Liver (tissue), 9 donors: ENCODE results near the gene TMED3. TPM values are rescaled to one million over a fixed set of nuclear protein-coding genes. Genes with fewer than 3 reads are reported as not detected.

ENCODE experiments used
- DNase-seq: peaks from one replicate; pipeline ENCODE4 v3.0.0-alpha.2; 2017; ENCODE audit warnings: low spot score
- H3K27ac ChIP-seq, 2 donors: one replicate each; pipeline ENCODE4 v1.7.0; 2013; ENCODE audit warnings: inconsistent platforms in 2 of 2, low read length in 2 of 2, control low read depth in 1 of 2, low read depth in 1 of 2, mild to moderate bottlenecking in 1 of 2
- H3K27me3 ChIP-seq, 4 donors: one replicate each; pipeline versions ENCODE4 v1.6.1 to v1.7.0; 2013; ENCODE audit warnings: low read length in 3 of 4, inconsistent platforms in 1 of 4, mild to moderate bottlenecking in 1 of 4, moderate library complexity in 1 of 4; ENCODE audit not compliant: control insufficient read depth in 4 of 4, insufficient read depth in 4 of 4
- H3K36me3 ChIP-seq, 4 donors: one replicate each; pipeline versions ENCODE4 v1.6.1 to v1.7.0; 2013; ENCODE audit warnings: low read length in 3 of 4, mild to moderate bottlenecking in 3 of 4, low read depth in 1 of 4, moderate library complexity in 1 of 4; ENCODE audit not compliant: control insufficient read depth in 4 of 4, insufficient read depth in 3 of 4
- H3K4me1 ChIP-seq, 4 donors: one replicate each; pipeline versions ENCODE4 v1.6.1 to v1.7.0; 2013; ENCODE audit warnings: low read length in 3 of 4, mild to moderate bottlenecking in 3 of 4, moderate library complexity in 1 of 4; ENCODE audit not compliant: control insufficient read depth in 4 of 4, insufficient read depth in 4 of 4
- H3K4me3 ChIP-seq, 3 donors: one replicate each; pipeline versions ENCODE4 v1.6.1 to v1.7.0; 2013; ENCODE audit warnings: low read length in 3 of 3, control low read depth in 1 of 3, low read depth in 1 of 3, mild to moderate bottlenecking in 1 of 3
- H3K9ac ChIP-seq, 2 donors: one replicate each; pipeline ENCODE4 v1.7.0; 2013; ENCODE audit warnings: low read length in 2 of 2, mild to moderate bottlenecking in 2 of 2, moderate library complexity in 2 of 2, control low read depth in 1 of 2, low read depth in 1 of 2
- H3K9me3 ChIP-seq, 4 donors: one replicate each; pipeline versions ENCODE4 v1.6.1 to v1.7.0; 2013; ENCODE audit warnings: low read length in 3 of 4; ENCODE audit not compliant: control insufficient read depth in 4 of 4
- CTCF ChIP-seq: fragments of 150-350 bp; IDR thresholded peaks from 2 replicates; pipeline ENCODE4 v1.5.1; 2017; ENCODE audit warnings: improper control_type of control experiment, low read depth, low read length; ENCODE audit not compliant: missing input control
- EGR1 ChIP-seq, 2 donors: IDR thresholded peaks; 2 replicates each; pipeline ENCODE4 v1.6.1; 2016 to 2018; ENCODE audit warnings: antibody characterized with exemption in 2 of 2, low read depth in 2 of 2
- FOXA1 ChIP-seq: IDR thresholded peaks from 2 replicates; pipeline ENCODE4 v1.6.1; 2016; ENCODE audit warnings: antibody characterized with exemption
- FOXA2 ChIP-seq: IDR thresholded peaks from 2 replicates; pipeline ENCODE4 v1.6.1; 2016; ENCODE audit warnings: antibody characterized with exemption
- GABPA ChIP-seq, 2 donors: IDR thresholded peaks in 1 of 2; conservative IDR thresholded peaks in 1 of 2; 2 replicates each; pipeline ENCODE4 v1.6.1; 2016; ENCODE audit warnings: antibody characterized with exemption in 2 of 2, mild to moderate bottlenecking in 1 of 2, moderate library complexity in 1 of 2
- HNF4A ChIP-seq, 2 donors: conservative IDR thresholded peaks; 2 replicates each; pipeline ENCODE4 v1.6.1; 2016; ENCODE audit warnings: antibody characterized with exemption in 2 of 2, mild to moderate bottlenecking in 2 of 2
- HNF4G ChIP-seq: IDR thresholded peaks from 2 replicates; pipeline ENCODE4 v1.6.1; 2016; ENCODE audit warnings: antibody characterized with exemption
- JUND ChIP-seq, 2 donors: IDR thresholded peaks; 2 replicates each; pipeline ENCODE4 v1.6.1; 2016; ENCODE audit warnings: antibody characterized with exemption in 2 of 2
- RAD21 ChIP-seq, 2 donors: IDR thresholded peaks; 2 replicates each; pipeline ENCODE4 v1.6.1; 2016; ENCODE audit warnings: antibody characterized with exemption in 2 of 2, mild to moderate bottlenecking in 2 of 2
- RXRA ChIP-seq, 2 donors: IDR thresholded peaks; 2 replicates each; pipeline ENCODE4 v1.6.1; 2017 to 2018; ENCODE audit warnings: antibody characterized with exemption in 2 of 2, mild to moderate bottlenecking in 1 of 2
- SP1 ChIP-seq: IDR thresholded peaks from 2 replicates; pipeline ENCODE4 v1.6.1; 2018; ENCODE audit warnings: antibody characterized with exemption, mild to moderate bottlenecking
- TAF1 ChIP-seq: conservative IDR thresholded peaks from 2 replicates; pipeline ENCODE4 v1.6.1; 2016; ENCODE audit warnings: antibody characterized with exemption, mild to moderate bottlenecking
- YY1 ChIP-seq: IDR thresholded peaks from 2 replicates; pipeline ENCODE4 v1.6.1; 2016; ENCODE audit warnings: antibody characterized with exemption, mild to moderate bottlenecking
- WGBS: extraction: QIAGEN DNeasy Blood & Tissue Kit; methylation state at CpG from one replicate; pipeline ENCODE4 v1.1.7; 2013; 5-methylcytosine and 5-hydroxymethylcytosine counted together
- polyA plus RNA-seq, 2 donors: library from polyadenylated mRNA; stranded (reverse) in 1 of 2; unstranded in 1 of 2; fragments of 200-250 nt in 1 of 2; fragments of >200 nt in 1 of 2; fragmentation: Nextera tagmentation in 1 of 2; extraction: Ambion mirVana in 1 of 2; gene quantifications; one replicate each; pipeline versions ENCODE4 v1.2.1 to v1.2.3, GENCODE V29; 2013 to 2015
- total RNA-seq, 2 donors: library from RNA; depleted of rRNA; stranded (reverse); fragments of >200 nt; gene quantifications; one replicate each; pipeline ENCODE4 v1.2.3, GENCODE V29; 2014
- TF ChIP-seq, protein P1 (sequence below): IDR thresholded peaks from 2 replicates; pipeline ENCODE4 v1.6.1; 2016; ENCODE audit warnings: antibody characterized with exemption
- TF ChIP-seq, protein P2 (sequence below): IDR thresholded peaks from 2 replicates; pipeline ENCODE4 v1.6.1; 2016; ENCODE audit warnings: antibody characterized with exemption, mild to moderate bottlenecking
- TF ChIP-seq, protein P3 (sequence below): IDR thresholded peaks from 2 replicates; pipeline ENCODE4 v1.6.1; 2016; ENCODE audit warnings: antibody characterized with exemption
- TF ChIP-seq, protein P4 (sequence below): IDR thresholded peaks from 2 replicates; pipeline ENCODE4 v1.6.1; 2016; ENCODE audit warnings: antibody characterized with exemption
- donor health status: healthy.
- donor health status: healthy.
- donor health status: healthy.
- donor health status: healthy.
- donor health status: healthy.

TMED3 gene
- total and polyA plus RNA-seq, 4 donors: 11.0 to 28.1 (median 14.0) TPM

DNA sequence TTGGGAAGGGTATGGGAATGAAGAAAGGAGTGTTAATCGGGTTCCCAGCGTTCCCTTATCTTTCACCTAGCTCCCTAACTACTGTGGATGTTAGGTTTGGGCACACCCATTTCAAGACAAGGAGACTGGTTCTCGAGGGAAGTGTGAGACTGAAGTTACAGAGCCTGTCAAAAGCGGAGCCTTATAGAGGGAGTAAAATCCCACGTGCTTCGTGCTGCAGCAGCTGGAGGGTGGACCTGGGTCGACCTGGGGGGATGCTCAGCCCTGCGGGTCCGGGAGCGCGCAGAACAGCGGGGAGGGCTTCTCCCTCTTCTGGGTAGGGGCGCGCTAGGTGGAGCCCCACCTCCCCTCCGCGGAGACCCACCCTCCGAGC is 314 bp upstream of the TMED3 start:
- peaks cover 0 to 11% (median 4%) of the 10 kb centered on the region in 4 donors for H3K36me3 ChIP-seq
- peaks cover 0 to 5% (median under 1%) of the 10 kb centered on the region in 4 donors for H3K27me3 ChIP-seq
- TF ChIP-seq GABPA (IDR thresholded peaks at IDR 0.05 in 1 of 2, conservative IDR thresholded peaks at IDR 0.05 in 1 of 2) (no peak), TAF1 (no peak), YY1 (no peak), HNF4G (no peak), RXRA (IDR thresholded peaks at IDR 0.05) (no peak), RAD21 (IDR thresholded peaks at IDR 0.05) (no peak), EGR1 (IDR thresholded peaks at IDR 0.05; ENCODE audit: low read depth in 2 of 2) (no peak), FOXA1 (no peak), SP1 (no peak)
- TF ChIP-seq, protein P1, sequence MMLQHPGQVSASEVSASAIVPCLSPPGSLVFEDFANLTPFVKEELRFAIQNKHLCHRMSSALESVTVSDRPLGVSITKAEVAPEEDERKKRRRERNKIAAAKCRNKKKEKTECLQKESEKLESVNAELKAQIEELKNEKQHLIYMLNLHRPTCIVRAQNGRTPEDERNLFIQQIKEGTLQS: no peak
- TF ChIP-seq, protein P2, sequence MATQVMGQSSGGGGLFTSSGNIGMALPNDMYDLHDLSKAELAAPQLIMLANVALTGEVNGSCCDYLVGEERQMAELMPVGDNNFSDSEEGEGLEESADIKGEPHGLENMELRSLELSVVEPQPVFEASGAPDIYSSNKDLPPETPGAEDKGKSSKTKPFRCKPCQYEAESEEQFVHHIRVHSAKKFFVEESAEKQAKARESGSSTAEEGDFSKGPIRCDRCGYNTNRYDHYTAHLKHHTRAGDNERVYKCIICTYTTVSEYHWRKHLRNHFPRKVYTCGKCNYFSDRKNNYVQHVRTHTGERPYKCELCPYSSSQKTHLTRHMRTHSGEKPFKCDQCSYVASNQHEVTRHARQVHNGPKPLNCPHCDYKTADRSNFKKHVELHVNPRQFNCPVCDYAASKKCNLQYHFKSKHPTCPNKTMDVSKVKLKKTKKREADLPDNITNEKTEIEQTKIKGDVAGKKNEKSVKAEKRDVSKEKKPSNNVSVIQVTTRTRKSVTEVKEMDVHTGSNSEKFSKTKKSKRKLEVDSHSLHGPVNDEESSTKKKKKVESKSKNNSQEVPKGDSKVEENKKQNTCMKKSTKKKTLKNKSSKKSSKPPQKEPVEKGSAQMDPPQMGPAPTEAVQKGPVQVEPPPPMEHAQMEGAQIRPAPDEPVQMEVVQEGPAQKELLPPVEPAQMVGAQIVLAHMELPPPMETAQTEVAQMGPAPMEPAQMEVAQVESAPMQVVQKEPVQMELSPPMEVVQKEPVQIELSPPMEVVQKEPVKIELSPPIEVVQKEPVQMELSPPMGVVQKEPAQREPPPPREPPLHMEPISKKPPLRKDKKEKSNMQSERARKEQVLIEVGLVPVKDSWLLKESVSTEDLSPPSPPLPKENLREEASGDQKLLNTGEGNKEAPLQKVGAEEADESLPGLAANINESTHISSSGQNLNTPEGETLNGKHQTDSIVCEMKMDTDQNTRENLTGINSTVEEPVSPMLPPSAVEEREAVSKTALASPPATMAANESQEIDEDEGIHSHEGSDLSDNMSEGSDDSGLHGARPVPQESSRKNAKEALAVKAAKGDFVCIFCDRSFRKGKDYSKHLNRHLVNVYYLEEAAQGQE: no peak
- H3K4me3 ChIP-seq: peak overlapping the region in 1 of 3 donors; percentile 69
- H3K4me1 ChIP-seq: peaks cover 0 to 16% (median 6%) of the 10 kb centered on the region in 4 donors
- DNase-seq: no peak
- WGBS: 3% methylated on average over 17 of the region's 17 CpGs
- H3K27ac ChIP-seq: no peak overlapping the region
- H3K9ac ChIP-seq: no peak overlapping the region
- no peaks in the 10 kb centered on the region for H3K9me3 ChIP-seq

GRCh38 chr15:79311901-79312553 is 1.1 kb downstream of the TMED3 start:
- TF ChIP-seq YY1: no peak
- TF ChIP-seq HNF4A (conservative IDR thresholded peaks at IDR 0.05): no peak
- no peak for TF ChIP-seq JUND (IDR thresholded peaks at IDR 0.05)
- no peak for TF ChIP-seq FOXA1
- TF ChIP-seq, protein P1: no peak
- TF ChIP-seq RAD21 (IDR thresholded peaks at IDR 0.05): no peak
- no peak for TF ChIP-seq HNF4G
- no peak for TF ChIP-seq RXRA (IDR thresholded peaks at IDR 0.05)
- TF ChIP-seq CTCF: no peak
- TF ChIP-seq, protein P2: no peak
- TF ChIP-seq, protein P3, sequence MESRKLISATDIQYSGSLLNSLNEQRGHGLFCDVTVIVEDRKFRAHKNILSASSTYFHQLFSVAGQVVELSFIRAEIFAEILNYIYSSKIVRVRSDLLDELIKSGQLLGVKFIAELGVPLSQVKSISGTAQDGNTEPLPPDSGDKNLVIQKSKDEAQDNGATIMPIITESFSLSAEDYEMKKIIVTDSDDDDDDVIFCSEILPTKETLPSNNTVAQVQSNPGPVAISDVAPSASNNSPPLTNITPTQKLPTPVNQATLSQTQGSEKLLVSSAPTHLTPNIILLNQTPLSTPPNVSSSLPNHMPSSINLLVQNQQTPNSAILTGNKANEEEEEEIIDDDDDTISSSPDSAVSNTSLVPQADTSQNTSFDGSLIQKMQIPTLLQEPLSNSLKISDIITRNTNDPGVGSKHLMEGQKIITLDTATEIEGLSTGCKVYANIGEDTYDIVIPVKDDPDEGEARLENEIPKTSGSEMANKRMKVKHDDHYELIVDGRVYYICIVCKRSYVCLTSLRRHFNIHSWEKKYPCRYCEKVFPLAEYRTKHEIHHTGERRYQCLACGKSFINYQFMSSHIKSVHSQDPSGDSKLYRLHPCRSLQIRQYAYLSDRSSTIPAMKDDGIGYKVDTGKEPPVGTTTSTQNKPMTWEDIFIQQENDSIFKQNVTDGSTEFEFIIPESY: no peak
- no peak for TF ChIP-seq FOXA2
- TF ChIP-seq, protein P4, sequence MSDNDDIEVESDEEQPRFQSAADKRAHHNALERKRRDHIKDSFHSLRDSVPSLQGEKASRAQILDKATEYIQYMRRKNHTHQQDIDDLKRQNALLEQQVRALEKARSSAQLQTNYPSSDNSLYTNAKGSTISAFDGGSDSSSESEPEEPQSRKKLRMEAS: no peak
- no peak for TF ChIP-seq TAF1
- TF ChIP-seq SP1: no peak
- no peak for TF ChIP-seq GABPA (IDR thresholded peaks at IDR 0.05 in 1 of 2, conservative IDR thresholded peaks at IDR 0.05 in 1 of 2)
- peaks cover 0 to 5% (median under 1%) of the 10 kb centered on the region in 4 donors for H3K27me3 ChIP-seq
- DNase-seq: no peak
- no peak overlapping the region for H3K9ac ChIP-seq
- H3K27ac ChIP-seq: no peak overlapping the region
- H3K4me1 ChIP-seq: peaks cover 0 to 16% (median 6%) of the 10 kb centered on the region in 4 donors
- peak overlapping the region in 2 of 3 donors; percentile 69 to 84 for H3K4me3 ChIP-seq
- peaks cover 0 to 18% (median 4%) of the 10 kb centered on the region in 4 donors for H3K36me3 ChIP-seq
- H3K9me3 ChIP-seq: no peaks in the 10 kb centered on the region
- 66% methylated on average over 8 of the region's 8 CpGs for WGBS
